Uterus (tissue), 4 donors: ENCODE results near the gene IQSEC1. TPM values are rescaled to one million over a fixed set of nuclear protein-coding genes. Genes with fewer than 3 reads are reported as not detected.

Source experiments
- DNase-seq, 2 donors: peaks; one replicate each; pipeline ENCODE4 v3.0.0-alpha.2; 2019 to 2020
- H3K27ac ChIP-seq, 2 donors: fragments of 200-600 bp; sonication (generic); 1 replicate in 1 of 2; 2 replicates in 1 of 2; pipeline ENCODE4 v1.5.1; 2016 to 2018
- H3K27me3 ChIP-seq, 2 donors: fragments of 200-600 bp; sonication (generic); one replicate each; pipeline ENCODE4 v1.5.1; 2018 to 2019; ENCODE audit warnings: control low read depth in 1 of 2
- H3K36me3 ChIP-seq, 2 donors: fragments of 200-600 bp; sonication (generic); one replicate each; pipeline ENCODE4 v1.5.1; 2019; ENCODE audit warnings: control low read depth in 1 of 2
- H3K4me1 ChIP-seq, 2 donors: fragments of 200-600 bp; sonication (generic); one replicate each; pipeline ENCODE4 v1.5.1; 2018 to 2019; ENCODE audit warnings: control low read depth in 1 of 2
- H3K4me3 ChIP-seq, 2 donors: fragments of 200-600 bp; sonication (generic); 1 replicate in 1 of 2; 2 replicates in 1 of 2; pipeline ENCODE4 v1.5.1; 2018 to 2019; ENCODE audit warnings: mild to moderate bottlenecking in 1 of 2
- H3K9me3 ChIP-seq, 2 donors: fragments of 200-600 bp; sonication (generic); one replicate each; pipeline ENCODE4 v1.5.1; 2019; ENCODE audit warnings: control low read depth in 1 of 2
- CTCF ChIP-seq, 4 experiments: fragments of 200-600 bp in 2 of 4; fragments of 450-650 bp in 2 of 4; sonication (generic) in 2 of 4; IDR thresholded peaks; one replicate each; pipeline ENCODE4 v1.5.1; 2016 to 2019; ENCODE audit warnings: antibody characterized with exemption in 4 of 4, mild to moderate bottlenecking in 2 of 4, moderate library complexity in 1 of 4
- POLR2A ChIP-seq, 2 donors: fragments of 450-650 bp; IDR thresholded peaks; one replicate each; pipeline ENCODE4 v1.6.1; 2016; ENCODE audit warnings: antibody characterized with exemption in 2 of 2, mild to moderate bottlenecking in 1 of 2, moderate library complexity in 1 of 2
- intact Hi-C: fragments of 100-400 bp; cut with DNase I; formaldehyde crosslinking; loops from one replicate; pipeline ENCODE4 v1.15.1; 2023; ENCODE audit warnings: low total_unique reads
- total RNA-seq, 4 donors: library from RNA; depleted of rRNA in 3 of 4; stranded (reverse); fragments of >200 nt in 3 of 4; gene quantifications; one replicate each; pipeline versions ENCODE4 v1.1.0 to v1.2.4, GENCODE V29; 2014 to 2023
- donor health status: DM: yes; HTN: yes; CAD: no.

The IQSEC1 gene
- total RNA-seq, 4 donors from 2014 or later, result 17.9 to 61.4 (median 49.7) TPM

- intact Hi-C loops, result no loop called here
- no peaks in the 10 kb centered on the region for H3K27me3 ChIP-seq
- H3K9me3 ChIP-seq, result no peaks in the 10 kb centered on the region
- TF ChIP-seq CTCF (IDR thresholded peaks at IDR 0.05) (no peak), POLR2A (IDR thresholded peaks at IDR 0.05) (no peak)
- no peaks in the 10 kb centered on the region for H3K36me3 ChIP-seq
- peaks cover 0 to 24% of the 10 kb centered on the region in 2 donors for H3K4me1 ChIP-seq
- H3K27ac ChIP-seq, result no peak overlapping the region
- H3K4me3 ChIP-seq, result no peak overlapping the region
- no peak for DNase-seq
Observed at GRCh38 chr3:12931273-12931905, 141.8 kb downstream of the IQSEC1 start.

DNA sequence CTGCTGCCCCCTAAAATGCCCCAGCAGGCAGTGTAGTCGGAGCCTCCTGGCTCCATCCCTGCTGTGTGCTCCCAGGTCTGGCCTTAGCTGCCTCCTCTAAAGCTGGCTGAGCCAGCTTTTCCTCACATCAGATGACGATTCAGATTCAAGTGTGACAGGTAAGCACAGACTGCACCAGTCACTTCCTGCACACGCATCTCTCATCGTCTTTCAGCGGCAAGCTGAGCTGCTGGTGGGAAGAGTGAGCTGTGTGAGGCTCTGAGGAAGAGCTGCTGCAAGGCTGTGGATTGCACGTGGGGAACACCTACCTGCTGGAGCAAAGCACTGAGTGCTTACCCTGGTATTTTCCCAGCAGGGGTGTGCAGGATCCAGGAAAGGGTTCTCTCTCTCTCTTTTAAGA lies 143.4 kb downstream of the IQSEC1 start:
- TF ChIP-seq POLR2A (IDR thresholded peaks at IDR 0.05), result no peak
- no peak for TF ChIP-seq CTCF (IDR thresholded peaks at IDR 0.05)
- no peak for DNase-seq
- H3K36me3 ChIP-seq, result no peaks in the 10 kb centered on the region
- no peak overlapping the region for H3K4me3 ChIP-seq
- no peaks in the 10 kb centered on the region for H3K9me3 ChIP-seq
- H3K27ac ChIP-seq, result no peak overlapping the region
- intact Hi-C loops, result no loop called here
- H3K27me3 ChIP-seq, result no peaks in the 10 kb centered on the region
- peaks cover 0 to 17% of the 10 kb centered on the region in 2 donors for H3K4me1 ChIP-seq

- TF ChIP-seq CTCF (IDR thresholded peaks at IDR 0.05) (no peak), POLR2A (IDR thresholded peaks at IDR 0.05) (no peak)
- no peaks in the 10 kb centered on the region for H3K27me3 ChIP-seq
- no peak overlapping the region for H3K4me3 ChIP-seq
- H3K9me3 ChIP-seq, result no peaks in the 10 kb centered on the region
- no peaks in the 10 kb centered on the region for H3K4me1 ChIP-seq
- intact Hi-C loops, result no loop called here
- H3K36me3 ChIP-seq, result no peaks in the 10 kb centered on the region
- no peak overlapping the region for H3K27ac ChIP-seq
- no peak for DNase-seq
Observed at GRCh38 chr3:12926660-12927059, 146.6 kb downstream of the IQSEC1 start.

- intact Hi-C loops, result no loop called here
- Histone ChIP-seq H3K27me3 (no peaks in the 10 kb centered on the region), H3K27ac (no peak overlapping the region), H3K9me3 (no peaks in the 10 kb centered on the region), H3K4me1 (no peaks in the 10 kb centered on the region), H3K4me3 (no peak overlapping the region), H3K36me3 (no peaks in the 10 kb centered on the region)
- DNase-seq, result no peak
- no peak for TF ChIP-seq CTCF (IDR thresholded peaks at IDR 0.05)
- TF ChIP-seq POLR2A (IDR thresholded peaks at IDR 0.05), result no peak
Observed at GRCh38 chr3:12925648-12926047, 147.6 kb downstream of the IQSEC1 start.

GRCh38 chr3:12924437-12924836 lies 148.8 kb downstream of the IQSEC1 start:
- Histone ChIP-seq H3K27ac (no peak overlapping the region), H3K4me3 (no peak overlapping the region), H3K9me3 (no peaks in the 10 kb centered on the region), H3K27me3 (no peaks in the 10 kb centered on the region), H3K4me1 (no peaks in the 10 kb centered on the region), H3K36me3 (no peaks in the 10 kb centered on the region)
- intact Hi-C loops, result no loop called here
- no peak for DNase-seq
- TF ChIP-seq POLR2A (IDR thresholded peaks at IDR 0.05) (no peak), CTCF (IDR thresholded peaks at IDR 0.05) (no peak)
